Left renal cortex interstitium (tissue), 4 donors: ENCODE measurements around the gene ABCA13. TPM values are rescaled to one million over a fixed set of nuclear protein-coding genes. Genes with fewer than 3 reads are reported as not detected.

Source experiments
- DNase-seq, 4 donors: peaks; one replicate each; pipeline ENCODE4 v3.0.0-alpha.2; 2013; ENCODE audit warnings: low read depth in 4 of 4, low spot score in 2 of 4, missing footprints in 1 of 4
- polyA plus RNA-seq, 4 donors: library from polyadenylated mRNA; unstranded; fragments of 120-200 nt; gene quantifications; one replicate each; pipeline ENCODE4 v1.2.1, GENCODE V29; 2013; ENCODE audit not compliant: insufficient read length in 4 of 4

Gene ABCA13
- polyA plus RNA-seq, 4 donors, result 0.57 to 1.0 (median 0.89) TPM

- no peak for DNase-seq
Observed at GRCh38 chr7:48242846-48243245, 71.6 kb downstream of the ABCA13 start.

- peak in 1 of 4 donors; percentile 23 for DNase-seq
Observed at GRCh38 chr7:48244864-48245271, 73.6 kb downstream of the ABCA13 start.

DNA sequence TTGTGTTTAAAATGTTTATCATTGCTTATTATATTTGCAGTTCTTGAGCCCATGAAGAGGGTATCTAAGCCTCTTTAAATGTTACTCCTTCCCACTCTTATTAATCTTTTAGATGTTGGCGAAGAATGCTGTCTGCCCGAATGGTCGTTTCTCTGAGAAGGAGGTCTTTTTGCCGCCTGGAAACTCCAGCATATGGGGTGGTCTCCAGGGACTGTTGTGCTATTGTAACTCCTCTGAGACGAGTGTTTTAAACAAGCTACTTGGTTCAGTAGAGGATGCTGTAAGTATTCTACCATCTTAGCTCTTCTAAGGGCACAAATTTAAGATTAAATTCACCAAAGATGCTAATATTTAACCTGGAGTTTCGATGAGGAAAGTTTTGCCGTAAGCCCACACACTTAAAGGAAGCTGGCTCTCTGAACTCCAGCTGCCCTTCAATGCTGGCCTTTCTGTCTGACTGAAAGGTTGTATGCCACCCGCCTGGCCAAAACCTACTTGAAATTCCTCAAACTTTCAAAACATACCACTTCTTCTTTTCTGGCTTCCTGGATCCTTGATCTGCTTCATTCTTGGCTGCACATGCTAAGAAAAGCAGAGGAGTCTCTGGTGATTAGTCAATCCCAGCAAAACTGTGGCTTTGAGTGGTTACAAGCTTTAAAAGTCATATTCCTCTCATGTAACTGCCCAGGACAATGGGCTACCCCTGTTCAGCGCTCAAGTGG is 74.7 kb downstream of the ABCA13 start:
- DNase-seq, result no peak

DNA sequence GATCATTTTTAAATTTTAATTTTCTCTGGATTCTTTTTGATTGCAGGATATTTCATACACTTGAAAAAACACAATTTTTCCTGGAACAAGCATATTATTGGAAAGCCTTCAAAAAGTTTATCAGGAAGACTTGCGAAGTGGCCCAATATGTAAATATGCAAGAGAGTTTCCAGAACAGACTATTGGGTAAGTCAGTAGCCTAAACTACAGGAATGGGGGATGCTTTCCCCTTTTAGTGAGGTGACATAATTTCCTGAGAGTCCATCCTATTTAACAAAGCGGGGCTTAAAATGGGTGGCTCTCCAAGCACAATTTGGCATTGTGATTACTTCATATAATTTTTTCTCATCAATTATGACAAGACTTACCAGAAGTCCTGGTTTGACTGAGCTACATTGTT is 77.9 kb downstream of the ABCA13 start:
- DNase-seq, result no peak

DNA sequence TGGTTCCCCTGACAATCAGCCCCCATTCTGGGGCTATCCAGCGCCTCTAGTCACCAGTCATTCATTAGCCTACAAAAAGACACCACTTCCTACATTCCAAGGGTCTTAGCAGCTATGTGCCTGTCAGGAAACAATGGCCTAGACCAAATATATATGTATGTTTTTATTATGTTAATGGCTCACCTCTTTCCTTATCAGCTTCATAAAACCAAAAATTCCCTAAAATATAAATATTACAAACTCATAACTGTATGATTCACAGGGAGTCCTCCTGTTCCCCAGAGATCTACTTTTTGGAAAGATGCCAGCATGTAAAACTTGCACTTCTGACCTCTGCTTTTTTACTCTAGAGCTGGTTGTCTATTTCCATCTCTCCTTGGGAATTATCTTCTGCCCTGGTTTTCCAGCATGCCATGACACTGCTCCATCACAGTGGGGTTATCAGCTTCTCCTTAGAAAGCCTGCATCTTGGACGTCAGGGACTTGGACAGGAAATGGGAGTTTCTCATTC is 79.2 kb downstream of the ABCA13 start:
- no peak for DNase-seq

- DNase-seq, result no peak
Observed at GRCh38 chr7:48251766-48252165, 80.5 kb downstream of the ABCA13 start.

- DNase-seq, result no peak
Observed at GRCh38 chr7:48252995-48253394, 81.7 kb downstream of the ABCA13 start.

- no peak for DNase-seq
Observed at GRCh38 chr7:48255046-48255445, 83.8 kb downstream of the ABCA13 start.

- no peak for DNase-seq
Observed at GRCh38 chr7:48259463-48260280, 88.4 kb downstream of the ABCA13 start.

DNA sequence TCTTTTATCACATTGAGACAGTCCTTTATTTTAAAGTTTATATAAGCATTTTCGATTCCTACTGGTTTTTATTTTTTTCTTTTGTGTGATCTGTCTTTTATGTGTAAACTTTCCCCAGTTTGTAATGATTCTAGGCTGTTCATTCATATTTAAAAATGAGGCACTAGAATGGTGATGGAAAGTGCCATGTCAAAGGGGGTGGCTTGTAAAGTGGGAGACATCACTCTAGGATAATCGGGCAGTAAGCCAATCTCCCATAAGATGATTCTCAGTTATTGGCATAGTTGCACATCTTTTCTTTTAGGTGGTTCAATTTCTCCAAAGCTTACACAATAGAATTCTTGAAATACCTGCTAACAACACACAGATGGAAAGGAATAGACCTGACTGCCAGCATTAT is 90.4 kb downstream of the ABCA13 start:
- DNase-seq, result no peak

DNA sequence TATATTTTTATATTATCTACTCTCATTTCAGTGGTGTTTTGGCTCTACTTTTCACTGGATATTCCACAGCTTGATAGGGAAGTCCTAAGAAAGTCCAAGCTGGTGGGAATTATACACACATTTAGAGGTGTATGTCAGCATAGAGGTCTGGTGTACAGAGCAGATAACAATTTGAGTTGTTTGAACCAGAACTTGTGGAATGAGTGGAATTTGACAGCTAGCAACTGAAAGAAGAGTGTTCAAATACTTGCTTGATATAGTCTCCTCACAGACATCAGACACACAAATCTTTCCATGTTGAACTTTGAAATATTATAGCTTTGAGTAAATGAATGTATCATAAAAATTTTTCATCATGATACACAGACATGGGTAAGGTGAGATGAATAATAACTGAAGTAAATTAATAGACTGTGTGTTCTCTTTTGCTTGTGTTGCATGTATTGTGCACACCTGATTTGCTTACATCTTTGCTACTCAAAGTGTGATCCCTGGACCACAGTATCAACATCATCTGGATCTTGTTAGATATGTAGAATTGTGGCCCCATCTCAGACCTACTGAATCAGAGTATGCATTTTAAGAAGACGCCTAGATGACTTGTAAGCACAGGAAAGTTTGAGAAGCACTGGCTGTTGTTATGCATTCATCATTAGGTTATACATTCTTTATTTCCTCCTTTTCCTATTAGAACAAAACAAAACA is 91.5 kb downstream of the ABCA13 start:
- no peak for DNase-seq

DNA sequence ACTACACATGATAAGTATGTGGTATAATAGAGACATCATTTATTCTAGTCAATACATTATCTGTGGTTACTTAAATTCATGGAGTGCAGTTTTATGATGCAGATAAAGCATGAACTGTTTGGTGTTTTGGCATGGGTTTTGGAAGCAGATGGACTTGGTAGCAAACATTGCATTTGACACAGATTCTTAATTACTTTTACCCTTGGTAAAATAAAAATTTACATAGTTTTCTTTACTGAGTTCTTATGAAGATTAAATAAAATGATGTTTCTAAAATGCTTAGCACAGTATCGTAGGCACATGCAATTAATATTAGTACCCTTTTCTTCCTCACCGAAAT is 92.0 kb downstream of the ABCA13 start:
- DNase-seq, result no peak

- DNase-seq, result no peak
Observed at GRCh38 chr7:48269066-48269465, 97.8 kb downstream of the ABCA13 start.

GRCh38 chr7:48274662-48275061 is 103.4 kb downstream of the ABCA13 start:
- no peak for DNase-seq

DNA sequence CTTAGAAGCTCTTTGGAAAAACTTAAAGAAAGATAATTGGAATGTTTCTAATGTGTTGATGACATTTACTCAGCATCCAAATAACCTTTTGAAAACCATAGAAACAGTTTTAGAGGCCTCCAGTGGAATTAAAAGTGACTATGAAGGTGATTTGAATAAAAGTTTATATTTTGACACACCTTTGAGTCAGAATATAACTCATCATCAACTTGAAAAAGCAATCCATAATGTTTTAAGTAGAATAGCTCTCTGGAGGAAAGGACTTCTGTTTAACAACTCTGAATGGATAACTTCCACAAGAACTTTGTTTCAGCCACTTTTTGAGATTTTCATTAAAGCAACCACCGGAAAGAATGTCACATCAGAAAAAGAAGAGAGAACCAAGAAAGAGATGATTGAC is 108.2 kb downstream of the ABCA13 start:
- no peak for DNase-seq

DNA sequence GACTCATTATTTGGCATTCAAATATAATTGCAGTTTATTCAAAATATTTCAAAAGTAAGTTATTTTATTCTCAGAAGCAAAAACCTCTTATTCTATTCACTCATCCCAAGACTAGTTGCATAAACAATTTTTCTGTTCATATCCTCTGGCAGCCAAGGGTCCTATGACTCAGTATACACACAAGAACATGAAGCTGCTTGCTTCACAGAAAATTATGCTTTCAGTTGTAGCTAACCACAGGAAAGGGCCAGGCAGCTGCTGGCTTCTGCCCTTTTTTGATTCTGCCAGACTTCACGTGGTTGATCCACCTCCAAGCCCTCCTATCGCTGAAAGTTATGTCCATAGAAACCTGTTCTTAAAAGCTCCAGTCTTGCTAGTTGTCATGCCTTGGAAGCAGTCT is 108.8 kb downstream of the ABCA13 start:
- no peak for DNase-seq

DNA sequence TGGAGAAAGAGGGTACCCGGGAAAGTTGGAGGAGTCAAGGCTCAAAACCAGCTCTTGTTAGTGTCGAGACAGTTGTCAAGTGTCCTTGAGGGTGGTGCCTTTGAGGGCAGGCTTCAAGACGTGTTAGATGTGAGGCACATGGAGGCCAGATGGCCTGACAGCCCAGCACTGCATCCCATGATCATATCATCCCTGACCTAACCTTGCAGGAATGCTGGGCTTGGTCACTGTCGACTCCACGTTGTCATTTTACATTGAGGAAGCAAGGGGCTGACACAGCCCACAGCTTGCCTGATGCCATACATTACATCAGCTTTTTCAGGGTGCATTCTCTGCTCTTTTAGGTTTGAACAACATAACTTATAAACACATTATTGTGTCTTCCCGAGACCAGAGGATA is 114.1 kb downstream of the ABCA13 start:
- DNase-seq, result no peak

GRCh38 chr7:48286836-48287235 is 115.6 kb downstream of the ABCA13 start:
- DNase-seq, result no peak

DNA sequence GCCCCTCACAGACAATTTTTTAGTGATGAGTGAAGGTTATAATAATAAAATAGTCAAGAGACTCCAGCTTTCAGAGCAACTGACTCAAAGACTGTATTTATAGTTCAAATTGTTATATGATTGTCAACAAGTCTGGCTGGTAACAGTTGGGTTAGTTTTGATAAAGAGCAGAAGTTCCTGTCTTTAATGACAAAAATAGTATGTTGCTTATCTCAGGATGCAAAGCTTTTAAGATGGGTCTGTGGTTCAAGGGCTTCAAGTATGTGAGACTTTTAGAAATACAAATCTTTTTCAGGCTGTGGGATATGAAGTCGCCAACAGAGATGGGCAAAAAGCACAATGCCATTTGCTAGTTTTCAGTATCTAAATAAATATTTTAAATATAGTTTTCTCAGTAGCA is 118.4 kb downstream of the ABCA13 start:
- no peak for DNase-seq

GRCh38 chr7:48292949-48293348 is 121.7 kb downstream of the ABCA13 start:
- DNase-seq, result no peak

DNA sequence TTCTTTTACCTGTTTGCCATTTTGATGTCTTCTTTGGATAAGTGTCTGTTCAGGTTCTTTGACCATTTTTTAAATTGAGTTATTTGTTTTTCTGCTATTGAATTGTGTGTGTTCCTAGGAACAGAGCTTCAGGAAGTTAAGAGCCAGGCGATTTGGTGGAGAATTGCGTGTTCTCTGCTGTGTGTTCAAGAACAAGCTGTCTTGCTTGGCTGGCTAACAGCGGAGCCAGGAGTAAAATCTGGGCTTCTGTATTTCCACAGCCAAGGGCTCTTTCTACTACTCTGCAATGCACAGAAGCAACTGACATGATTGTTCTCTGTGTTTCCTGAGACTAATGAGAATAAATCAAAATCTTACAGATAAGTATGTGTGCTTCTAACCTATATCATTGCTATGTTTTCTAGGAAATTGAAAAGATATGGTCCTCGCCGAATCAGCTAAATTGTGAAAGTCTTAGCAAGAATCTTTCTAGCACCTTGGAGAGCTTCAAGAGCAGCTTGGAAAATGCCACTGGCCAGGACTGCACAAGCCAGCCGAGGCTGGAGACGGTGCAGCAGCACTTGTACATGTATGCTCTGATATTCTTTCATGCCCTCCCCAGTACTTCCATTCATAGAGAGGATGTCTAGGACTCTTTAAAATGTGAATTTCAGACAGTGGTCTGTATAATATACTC is 124.2 kb downstream of the ABCA13 start:
- DNase-seq, result no peak
